ENCODE measurements around the gene PSME2. TPM values are rescaled to one million over a fixed set of nuclear protein-coding genes. Genes with fewer than 3 reads are reported as not detected.

PSME2 gene
- total RNA-seq, 4 donors from 2014 or later: 13.7 to 53.2 (median 21.5) TPM

- Histone ChIP-seq H3K4me3 (no peak overlapping the region), H3K36me3 (peaks cover 0 to 74% of the 10 kb centered on the region in 2 donors), H3K27me3 (no peaks in the 10 kb centered on the region), H3K9me3 (no peaks in the 10 kb centered on the region), H3K27ac (no peak overlapping the region), H3K4me1 (peaks cover 9 to 11% of the 10 kb centered on the region in 2 donors)
- DNase-seq (no peak), ATAC-seq (no peak)
- in situ Hi-C loops (cut with MboI; ENCODE audit: low sequenced_read_pairs in 4 of 4): no loop called here
- intact Hi-C loops (cut with DNase I; ENCODE audit: low total_unique reads): no loop called here
- TF ChIP-seq POLR2A (IDR thresholded peaks at IDR 0.05) (no peak), CTCF (IDR thresholded peaks at IDR 0.05 in 4 of 5, conservative IDR thresholded peaks at IDR 0.05 in 1 of 5) (no peak)
These were observed 5.1 kb upstream of the PSME2 start for GRCh38 chr14:24151404-24152080.

- H3K4me3 ChIP-seq: no peak overlapping the region
- H3K27ac ChIP-seq: no peak overlapping the region
- H3K27me3 ChIP-seq: no peaks in the 10 kb centered on the region
- peaks cover 0 to 69% of the 10 kb centered on the region in 2 donors for H3K36me3 ChIP-seq
- TF ChIP-seq POLR2A (IDR thresholded peaks at IDR 0.05) (no peak), CTCF (IDR thresholded peaks at IDR 0.05 in 4 of 5, conservative IDR thresholded peaks at IDR 0.05 in 1 of 5) (no peak)
- in situ Hi-C loops (cut with MboI; ENCODE audit: low sequenced_read_pairs in 4 of 4) (no loop called here), intact Hi-C loops (cut with DNase I; ENCODE audit: low total_unique reads) (no loop called here)
- no peak for ATAC-seq
- no peaks in the 10 kb centered on the region for H3K9me3 ChIP-seq
- peaks cover 10 to 13% of the 10 kb centered on the region in 2 donors for H3K4me1 ChIP-seq
- DNase-seq: no peak
These were observed 4.6 kb upstream of the PSME2 start for GRCh38 chr14:24150993-24151392.

- no peak for ATAC-seq
- in situ Hi-C loops (cut with MboI; ENCODE audit: low sequenced_read_pairs in 4 of 4): no loop called here
These were observed 4.2 kb upstream of the PSME2 start for GRCh38 chr14:24150567-24150966.

GRCh38 chr14:24150061-24150460, 3.7 kb upstream of the PSME2 start:
- in situ Hi-C loops (cut with MboI; ENCODE audit: low sequenced_read_pairs in 4 of 4): no loop called here
- no peak for TF ChIP-seq CTCF (IDR thresholded peaks at IDR 0.05 in 4 of 5, conservative IDR thresholded peaks at IDR 0.05 in 1 of 5)
- no peak for TF ChIP-seq POLR2A (IDR thresholded peaks at IDR 0.05)
- Histone ChIP-seq H3K4me1 (peaks cover 18 to 19% of the 10 kb centered on the region in 2 donors), H3K4me3 (no peak overlapping the region), H3K9me3 (no peaks in the 10 kb centered on the region), H3K27ac (no peak overlapping the region), H3K36me3 (peaks cover 0 to 59% of the 10 kb centered on the region in 2 donors), H3K27me3 (no peaks in the 10 kb centered on the region)
- intact Hi-C loops (cut with DNase I; ENCODE audit: low total_unique reads): no loop called here
- no peak for ATAC-seq
- no peak for DNase-seq

More at GRCh38 chr14:24150567-24150966, 4.2 kb upstream of the PSME2 start:
- Histone ChIP-seq H3K27me3 (no peaks in the 10 kb centered on the region), H3K4me3 (no peak overlapping the region), H3K36me3 (peaks cover 0 to 64% of the 10 kb centered on the region in 2 donors), H3K4me1 (peaks cover 14 to 17% of the 10 kb centered on the region in 2 donors), H3K9me3 (no peaks in the 10 kb centered on the region), H3K27ac (no peak overlapping the region)
- intact Hi-C loops (cut with DNase I; ENCODE audit: low total_unique reads): no loop called here
- DNase-seq: no peak
- no peak for TF ChIP-seq POLR2A (IDR thresholded peaks at IDR 0.05)
- TF ChIP-seq CTCF (IDR thresholded peaks at IDR 0.05 in 4 of 5, conservative IDR thresholded peaks at IDR 0.05 in 1 of 5): no peak

Data from gastrocnemius medialis (tissue), 4 donors.